ENCODE results near the gene ITGA2B.
A peak's percentile ranks its signal among the peaks of the same experiment; 100 is the strongest.

DNA sequence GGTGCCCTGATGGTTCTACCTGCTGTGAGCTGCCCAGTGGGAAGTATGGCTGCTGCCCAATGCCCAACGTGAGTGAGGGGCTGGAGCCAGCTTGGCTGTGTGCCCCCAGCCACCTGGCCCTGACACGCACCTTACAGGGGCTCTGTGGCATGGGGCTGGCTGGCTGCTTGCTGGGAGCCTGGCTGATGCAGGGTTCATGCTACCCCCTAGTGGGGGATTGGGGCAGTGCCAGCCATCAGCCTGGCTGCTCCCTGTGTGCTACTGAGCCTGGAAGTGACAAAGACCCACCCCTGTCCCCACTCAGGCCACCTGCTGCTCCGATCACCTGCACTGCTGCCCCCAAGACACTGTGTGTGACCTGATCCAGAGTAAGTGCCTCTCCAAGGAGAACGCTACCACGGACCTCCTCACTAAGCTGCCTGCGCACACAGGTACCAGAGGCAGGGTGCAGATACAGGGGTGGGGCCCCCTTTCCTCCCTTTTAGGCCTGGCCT is 38.7 kb downstream of the ITGA2B start:
- TF ChIP-seq CTCF (IDR thresholded peaks at IDR 0.05) (peak; percentile 54 to 74 (median 65)), POLR2A (IDR thresholded peaks at IDR 0.05) (no peak)
